Activated T-helper 1 cell treated with anti-CD3 and anti-CD28 coated beads, Interleukin-2, amount 50 U/mL, for 16 hours (primary cell): ENCODE measurements around the gene ANKRD24.
"Not testable (repeated sequence)": the region's sequence is repeated elsewhere in the genome, so short reads cannot be mapped to it uniquely, and the experiment has no call there.

Source experiments
- DNase-seq, 2 donors: peaks; one replicate each; pipeline ENCODE4 v3.0.0-alpha.2; 2020; ENCODE audit warnings: low read depth in 1 of 2, low spot score in 1 of 2

ANKRD24 gene

GRCh38 chr19:4182084-4182810 is at the start of gene ANKRD24, which contains the start of gene SIRT6:
ANKRD24 (plus strand) TSS chr19:4182689; CDS start chr19:4186426, 3,737 bp downstream.
SIRT6 (minus strand) TSS chr19:4182563; CDS start chr19:4182539, 24 bp downstream.
- peak; percentile 91 to 95 for DNase-seq

DNA sequence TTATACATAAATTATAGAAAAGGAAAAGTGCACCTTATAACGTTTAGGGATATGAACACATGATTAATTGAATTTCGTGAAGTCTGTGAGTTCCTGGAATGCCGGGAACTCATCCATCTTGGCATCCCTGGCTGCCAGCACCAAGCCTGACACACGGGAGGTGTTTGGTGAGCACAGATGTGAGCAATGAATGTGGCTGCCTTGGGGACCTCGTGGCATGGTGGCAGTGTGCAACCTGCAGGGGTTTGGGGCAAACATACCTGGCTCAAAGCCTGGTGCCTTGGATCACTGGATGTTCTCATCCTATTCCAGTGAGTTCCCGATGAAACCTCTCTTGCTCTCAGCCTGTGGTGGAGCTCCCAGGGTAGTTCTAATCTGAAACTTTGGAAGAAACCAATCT is 48.1 kb upstream of the ANKRD24 start:
- no peak for DNase-seq

GRCh38 chr19:4135386-4135785 is 47.1 kb upstream of the ANKRD24 start:
- not testable (repeated sequence) for DNase-seq

DNA sequence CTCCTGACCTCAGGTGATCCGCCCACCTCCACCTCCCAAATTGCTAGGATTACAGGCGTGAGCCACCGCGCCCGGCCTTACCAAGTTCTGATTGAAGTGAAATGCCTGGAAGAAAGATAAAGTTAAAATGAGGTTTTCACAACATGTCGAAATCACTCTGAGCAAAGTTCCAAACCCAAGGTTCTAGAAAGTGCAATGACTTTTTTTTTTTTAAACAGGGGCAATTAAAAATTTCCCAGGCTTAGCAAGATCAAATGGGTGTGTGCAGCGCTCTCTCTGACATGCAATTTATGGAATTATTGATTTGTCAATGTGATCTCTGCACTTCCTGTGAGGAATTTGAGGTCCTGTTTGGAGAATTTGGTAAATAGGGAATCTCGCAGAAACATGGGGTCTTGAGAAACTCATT is 45.8 kb upstream of the ANKRD24 start:
- DNase-seq: no peak

- DNase-seq: no peak
These were observed 44.0 kb upstream of the ANKRD24 start for GRCh38 chr19:4138445-4138844.

- peak; percentile 76 to 94 for DNase-seq
These were observed 42.8 kb upstream of the ANKRD24 start for GRCh38 chr19:4139614-4140236.

GRCh38 chr19:4140237-4140711 is 42.2 kb upstream of the ANKRD24 start:
- DNase-seq: no peak

- not testable (repeated sequence) for DNase-seq
These were observed 39.6 kb upstream of the ANKRD24 start for GRCh38 chr19:4142916-4143315.

- no peak for DNase-seq
These were observed 37.7 kb upstream of the ANKRD24 start for GRCh38 chr19:4144666-4145249.

- DNase-seq: no peak
These were observed 32.8 kb upstream of the ANKRD24 start for GRCh38 chr19:4149518-4150288.

- no peak for DNase-seq
These were observed 30.9 kb upstream of the ANKRD24 start for GRCh38 chr19:4151623-4152022.

DNA sequence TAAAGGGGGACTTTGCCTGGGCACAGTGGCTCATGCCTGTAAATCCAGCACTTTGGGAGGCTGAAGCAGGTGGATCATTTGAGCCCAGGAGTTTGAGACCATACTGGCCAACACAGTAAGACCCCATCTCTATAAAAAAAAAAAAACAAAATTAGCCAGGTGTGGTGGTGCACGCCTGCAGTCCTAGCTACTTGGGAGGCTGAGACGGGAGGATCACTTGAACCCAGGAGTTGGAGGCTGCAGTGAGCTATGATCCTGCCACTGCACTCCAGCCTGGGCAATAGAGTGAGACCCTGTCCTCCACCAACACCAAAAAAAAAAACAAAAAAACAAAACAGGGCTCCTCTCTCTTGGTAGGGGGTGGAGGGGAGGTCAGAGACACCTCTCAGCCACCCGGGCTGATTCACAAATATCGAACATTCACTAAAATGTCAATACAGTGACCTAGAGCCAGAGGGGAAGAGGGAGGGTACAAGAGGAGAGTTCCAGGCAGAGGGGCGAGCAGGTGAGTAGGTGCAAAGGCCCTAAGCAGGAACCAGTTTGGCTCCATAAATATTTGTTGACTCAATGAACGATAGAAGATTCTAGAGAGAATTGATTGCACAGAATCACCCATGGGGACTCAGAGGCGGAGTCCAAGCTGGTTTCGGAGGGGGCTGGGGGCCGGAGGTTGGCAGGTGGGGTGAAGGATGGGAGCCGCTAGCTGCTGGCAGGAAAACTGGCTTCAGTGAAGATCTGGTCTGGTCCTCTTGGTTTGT is 30.1 kb upstream of the ANKRD24 start:
- DNase-seq: no peak

- DNase-seq: no peak
These were observed 27.7 kb upstream of the ANKRD24 start for GRCh38 chr19:4154571-4155312.

DNA sequence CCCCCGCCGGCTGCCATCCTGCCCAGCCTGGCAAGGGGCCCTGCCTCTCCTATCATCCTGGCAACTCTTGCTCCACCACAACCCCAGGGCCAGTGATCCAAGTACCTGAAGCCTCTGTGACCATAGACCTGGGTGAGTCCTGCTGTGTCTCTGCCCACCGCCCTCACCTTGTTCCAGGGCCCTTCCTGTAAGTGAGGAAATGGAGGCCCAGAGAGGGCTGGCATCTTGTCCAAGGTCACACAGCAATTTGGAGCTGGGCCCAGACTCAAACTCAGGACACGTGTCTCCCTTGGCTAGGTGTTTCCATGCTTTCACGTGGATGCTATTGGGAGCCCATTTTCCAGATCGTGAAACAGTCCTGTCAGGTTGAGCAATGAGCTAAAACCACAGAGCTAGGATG is 25.3 kb upstream of the ANKRD24 start:
- no peak for DNase-seq

- not testable (repeated sequence) for DNase-seq
These were observed 24.5 kb upstream of the ANKRD24 start for GRCh38 chr19:4157971-4158370.

- DNase-seq: no peak
These were observed 20.9 kb upstream of the ANKRD24 start for GRCh38 chr19:4161415-4162077.

GRCh38 chr19:4164262-4164661 is 18.2 kb upstream of the ANKRD24 start:
- no peak for DNase-seq

DNA sequence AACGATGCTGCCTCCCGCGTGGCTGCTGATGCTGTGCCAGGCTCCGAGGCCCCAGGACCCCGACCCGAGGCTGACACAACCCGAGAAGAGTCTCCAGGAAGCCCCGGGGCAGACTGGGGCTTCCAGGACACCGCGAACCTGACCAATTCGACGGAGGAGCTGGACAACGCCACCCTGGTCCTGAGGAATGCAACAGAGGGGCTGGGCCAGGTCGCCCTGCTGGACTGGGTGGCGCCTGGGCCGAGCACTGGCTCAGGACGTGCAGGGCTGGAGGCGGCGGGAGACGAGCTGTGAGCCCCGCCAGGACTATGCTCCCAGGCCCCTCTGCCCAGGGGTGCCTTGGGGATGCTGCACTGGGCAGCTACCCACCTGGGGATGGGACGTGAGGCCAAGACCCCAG is 10.8 kb upstream of the ANKRD24 start:
- no peak for DNase-seq

GRCh38 chr19:4172861-4173473 is 9.5 kb upstream of the ANKRD24 start:
- peak; percentile 31 to 62 for DNase-seq
